ENCODE measurements around the gene SPANXC. TPM values are rescaled to one million over a fixed set of nuclear protein-coding genes. Genes with fewer than 3 reads are reported as not detected.
A peak's percentile ranks its signal among the peaks of the same experiment; 100 is the strongest.
"Not testable (repeated sequence)": the region's sequence is repeated elsewhere in the genome, so short reads cannot be mapped to it uniquely, and the experiment has no call there.

SPANXC gene
- total RNA-seq (2014; rRNA removed; shearing (Covaris generic)), result 4.1 and 5.3 TPM in 2 replicates

GRCh38 chrX:141242417-141242816 lies at the start of gene SPANXC:
TSS of gene SPANXC (minus strand) at chrX:141242517. CDS start at chrX:141242457, 60 bp downstream.
- not testable (repeated sequence) for DNase-seq (ENCODE audit: low spot score)

GRCh38 chrX:141279476-141279875 lies 37.2 kb upstream of the SPANXC start:
- no peak for DNase-seq (ENCODE audit: low spot score)

GRCh38 chrX:141278306-141278705 lies 36.0 kb upstream of the SPANXC start:
- peak; percentile 6 for DNase-seq (ENCODE audit: low spot score)

- DNase-seq (ENCODE audit: low spot score), result no peak
Measured at GRCh38 chrX:141258080-141258479, 15.8 kb upstream of the SPANXC start.

GRCh38 chrX:141221611-141222010 lies 20.7 kb downstream of the SPANXC start:
- DNase-seq (ENCODE audit: low spot score), result no peak

- DNase-seq (ENCODE audit: low spot score), result peak; percentile 73
Measured at GRCh38 chrX:141220342-141221008, 21.8 kb downstream of the SPANXC start.

GRCh38 chrX:141214196-141214595 lies 28.1 kb downstream of the SPANXC start:
- DNase-seq (ENCODE audit: low spot score), result no peak

GRCh38 chrX:141201962-141202361 lies 40.4 kb downstream of the SPANXC start:
- no peak for DNase-seq (ENCODE audit: low spot score)

Other genes with a start within 250 kb of the SPANXC start
- gene SPANXB1, start 239.9 kb downstream of the SPANXC start, total RNA-seq (2014; rRNA removed; shearing (Covaris generic)), result 2.2 and 4.1 TPM in 2 replicates
- gene LDOC1, start 65.4 kb downstream of the SPANXC start, total RNA-seq (2014; rRNA removed; shearing (Covaris generic)), result 5.2 and 12.4 TPM in 2 replicates